Stimulated activated CD4-positive, alpha-beta T cell treated with anti-CD3 and anti-CD28 coated beads, TNF-alpha, amount 100 ng/mL, for 4 hours (primary cell): ENCODE data around the gene PNPLA7.
"Not testable (repeated sequence)": the region's sequence is repeated elsewhere in the genome, so short reads cannot be mapped to it uniquely, and the experiment has no call there.

Experiments used
- DNase-seq, 3 experiments: peaks; one replicate each; pipeline ENCODE4 v3.0.0-alpha.2; 2020; ENCODE audit warnings: low read depth in 3 of 3

Gene PNPLA7

DNA sequence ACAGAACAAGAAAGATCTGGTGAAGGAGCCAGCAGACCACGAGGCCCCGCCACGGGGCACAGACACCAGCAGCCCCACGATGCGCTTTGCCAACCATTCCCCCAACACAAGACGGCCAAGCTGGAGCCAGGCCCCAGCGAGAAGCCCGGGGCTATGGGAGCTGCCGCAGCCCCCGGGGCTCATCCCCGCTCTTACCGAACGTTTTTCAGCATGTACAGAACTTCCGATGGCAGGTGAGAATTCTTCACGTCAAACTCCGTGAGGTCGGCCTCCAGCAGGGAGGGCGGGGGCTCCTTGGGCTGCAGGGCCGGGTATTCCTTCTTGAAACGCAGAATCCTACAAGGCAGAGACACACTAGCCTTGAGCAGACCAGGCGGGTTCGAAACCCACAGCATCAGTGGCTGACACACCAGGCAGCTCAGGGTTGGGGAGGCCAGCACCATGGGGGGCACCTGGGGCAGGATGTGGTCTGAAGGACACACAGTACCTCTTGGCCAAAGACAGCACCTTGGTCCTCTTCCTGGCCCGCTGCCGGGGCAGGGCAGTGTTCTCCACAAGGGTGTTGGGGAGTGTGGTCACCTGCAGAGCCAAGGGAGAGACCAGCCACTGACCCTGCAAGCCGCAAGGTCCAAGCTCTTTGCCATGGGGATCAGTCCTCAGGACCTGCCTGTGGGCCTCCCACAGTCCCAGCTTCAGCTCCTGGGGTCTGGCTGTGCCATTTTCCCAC is 6.8 kb downstream of the PNPLA7 start:
- DNase-seq = no peak

DNA sequence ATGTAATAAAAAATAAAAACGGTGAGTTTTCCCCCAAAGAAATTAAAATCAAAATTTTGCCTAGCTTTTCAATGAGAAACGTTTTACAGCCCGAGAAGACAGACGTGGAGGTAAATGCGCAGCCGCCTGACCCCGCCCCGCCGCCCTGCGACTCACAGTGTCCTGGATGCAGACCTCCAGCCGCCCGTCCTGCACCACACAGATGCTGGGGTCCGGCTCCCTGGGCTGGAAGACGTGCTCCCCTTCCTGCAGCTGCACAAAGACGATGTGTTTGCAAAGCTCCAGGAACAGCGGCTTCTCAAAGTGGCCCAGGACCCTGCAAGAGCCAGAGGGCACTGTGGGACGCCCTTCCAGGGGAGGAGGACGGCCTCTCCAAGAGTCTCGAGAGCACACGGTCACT is 7.7 kb downstream of the PNPLA7 start:
- no peak for DNase-seq

DNA sequence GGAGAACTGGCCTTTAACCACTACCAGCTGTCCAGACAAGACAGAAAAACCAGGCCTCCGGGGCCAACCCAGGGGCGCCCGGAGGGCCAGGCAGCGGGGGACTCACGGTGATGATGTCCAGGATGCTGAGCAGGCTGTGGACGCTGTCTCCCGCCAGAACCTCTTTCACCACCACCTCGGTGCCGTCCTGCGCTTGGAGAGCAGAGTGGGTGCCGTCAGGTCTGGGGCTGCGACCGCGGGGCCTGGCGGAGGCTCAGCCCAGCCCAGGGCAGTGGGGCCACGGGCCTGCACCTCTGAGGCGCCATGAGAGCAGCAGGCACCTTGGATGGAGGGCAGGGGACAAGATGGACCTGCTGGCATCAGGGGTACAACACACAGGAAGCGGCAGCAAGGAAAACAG is 9.7 kb downstream of the PNPLA7 start:
- DNase-seq = no peak

DNA sequence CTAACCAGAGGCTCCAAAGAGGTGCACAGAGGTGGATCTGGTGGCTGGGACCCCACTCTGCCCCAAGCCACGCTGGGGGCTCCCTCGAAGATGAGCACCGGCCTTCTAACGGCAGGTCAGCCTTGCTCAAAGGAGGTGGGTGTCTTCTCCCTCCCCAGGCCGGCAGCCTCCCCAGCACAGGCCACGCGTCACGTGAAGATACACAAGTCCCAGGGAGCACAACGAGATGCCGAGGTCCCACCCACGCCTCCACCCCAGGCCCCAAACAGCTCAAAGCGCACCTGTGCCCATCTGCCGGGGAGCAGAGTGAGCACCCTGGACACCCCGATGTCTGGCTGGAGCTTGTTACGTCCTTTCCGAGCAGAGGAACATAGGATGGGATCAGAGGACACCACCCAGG is 12.1 kb downstream of the PNPLA7 start:
- no peak for DNase-seq

DNA sequence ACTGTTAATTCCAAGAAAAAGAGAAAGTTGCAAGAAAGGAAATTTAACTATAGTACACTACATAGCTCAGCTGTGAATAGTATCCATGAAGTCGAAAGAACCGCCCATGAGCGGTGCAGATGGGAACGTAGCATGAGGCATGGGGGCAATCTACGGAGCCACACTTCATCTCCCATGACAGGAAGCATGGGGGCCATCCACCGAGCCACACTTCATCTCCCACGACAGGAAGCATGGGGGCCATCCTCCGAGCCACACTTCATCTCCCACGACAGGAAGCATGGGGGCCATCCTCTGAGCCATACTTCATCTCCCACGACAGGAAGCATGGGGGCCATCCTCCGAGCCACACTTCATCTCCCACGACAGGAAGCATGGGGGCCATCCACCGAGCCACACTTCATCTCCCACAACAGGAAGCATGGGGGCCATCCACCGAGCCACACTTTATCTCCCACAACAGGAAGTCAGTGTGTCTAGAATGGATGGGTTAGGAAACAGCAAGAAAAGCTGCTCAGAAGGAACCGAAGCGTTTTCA is 13.5 kb downstream of the PNPLA7 start:
- not testable (repeated sequence) for DNase-seq

DNA sequence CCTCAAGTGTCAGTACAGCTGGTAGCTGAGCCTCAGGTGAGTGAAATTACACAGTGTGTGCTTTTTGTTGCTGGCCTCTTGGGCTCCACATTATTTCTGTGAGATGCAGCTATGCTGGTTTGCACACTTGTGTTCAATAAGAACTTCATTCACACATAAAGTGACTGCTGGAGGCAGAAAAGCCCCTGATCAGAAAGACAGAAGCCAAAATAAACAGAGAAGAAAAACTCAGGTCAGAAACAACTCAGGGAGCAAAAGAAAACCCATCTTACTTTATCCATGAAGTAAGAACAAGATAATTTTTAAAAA is 15.1 kb downstream of the PNPLA7 start:
- no peak for DNase-seq

DNA sequence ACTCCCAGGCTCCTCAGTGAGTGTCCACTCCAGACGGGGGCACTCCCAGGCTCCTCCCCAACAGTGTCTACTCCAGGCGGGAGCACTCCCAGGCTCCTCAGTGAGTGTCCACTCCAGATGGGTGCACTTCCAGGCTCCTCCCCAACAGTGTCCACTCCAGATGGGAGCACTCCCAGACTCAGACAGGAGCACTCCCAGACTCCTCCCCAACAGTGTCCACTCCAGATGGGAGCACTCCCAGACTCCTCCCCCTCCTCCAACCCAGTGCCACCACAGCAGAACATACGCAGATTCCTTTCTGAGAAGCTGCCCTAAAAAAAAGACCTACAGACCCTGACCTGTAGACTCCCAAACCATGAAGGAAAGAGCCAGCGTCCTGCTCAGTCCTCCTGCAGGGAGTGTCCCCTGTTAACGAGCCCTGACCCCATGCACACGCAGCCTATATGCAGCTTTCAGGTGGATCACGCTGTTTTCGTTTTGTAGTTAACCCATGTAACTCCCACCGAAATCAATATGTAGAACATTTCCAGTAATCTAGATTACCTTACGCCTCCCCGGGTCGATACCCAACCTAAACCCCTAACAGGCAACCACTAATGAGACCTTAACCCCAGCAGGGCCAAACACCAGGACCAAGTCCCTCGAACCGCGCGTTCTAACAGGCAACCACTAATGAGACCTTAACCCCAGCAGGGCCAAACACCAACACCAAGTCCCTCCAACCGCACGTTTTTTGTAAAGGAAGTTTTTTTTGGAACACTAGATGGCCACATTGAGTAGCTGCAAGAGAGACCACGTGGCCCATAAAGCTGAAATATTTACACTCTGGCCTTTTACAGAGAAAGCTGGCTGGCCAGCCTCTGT is 15.7 kb downstream of the PNPLA7 start:
- DNase-seq = no peak

DNA sequence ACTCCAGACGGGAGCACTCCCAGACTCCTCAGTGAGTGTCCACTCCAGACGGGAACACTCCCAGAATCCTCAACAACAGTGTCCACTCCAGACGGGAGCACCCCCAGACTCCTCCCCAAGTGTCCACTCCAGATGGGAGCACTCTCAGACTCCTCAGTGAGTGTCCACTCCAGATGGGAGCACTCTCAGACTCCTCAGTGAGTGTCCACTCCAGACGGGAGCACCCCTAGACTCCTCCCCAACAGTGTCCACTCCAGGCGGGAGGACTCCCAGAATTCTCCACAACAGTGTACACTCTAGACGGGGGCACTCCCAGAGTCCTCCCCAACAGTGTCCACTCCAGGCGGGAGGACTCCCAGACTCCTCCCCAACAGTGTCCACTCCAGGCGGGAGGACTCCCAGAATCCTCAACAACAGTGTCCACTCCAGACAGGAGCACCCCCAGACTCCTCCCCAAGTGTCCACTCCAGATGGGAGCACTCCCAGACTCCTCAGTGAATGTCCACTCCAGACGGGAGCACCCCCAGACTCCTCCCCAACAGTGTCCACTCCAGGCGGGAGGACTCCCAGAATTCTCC is 17.2 kb downstream of the PNPLA7 start:
- not testable (repeated sequence) for DNase-seq

DNA sequence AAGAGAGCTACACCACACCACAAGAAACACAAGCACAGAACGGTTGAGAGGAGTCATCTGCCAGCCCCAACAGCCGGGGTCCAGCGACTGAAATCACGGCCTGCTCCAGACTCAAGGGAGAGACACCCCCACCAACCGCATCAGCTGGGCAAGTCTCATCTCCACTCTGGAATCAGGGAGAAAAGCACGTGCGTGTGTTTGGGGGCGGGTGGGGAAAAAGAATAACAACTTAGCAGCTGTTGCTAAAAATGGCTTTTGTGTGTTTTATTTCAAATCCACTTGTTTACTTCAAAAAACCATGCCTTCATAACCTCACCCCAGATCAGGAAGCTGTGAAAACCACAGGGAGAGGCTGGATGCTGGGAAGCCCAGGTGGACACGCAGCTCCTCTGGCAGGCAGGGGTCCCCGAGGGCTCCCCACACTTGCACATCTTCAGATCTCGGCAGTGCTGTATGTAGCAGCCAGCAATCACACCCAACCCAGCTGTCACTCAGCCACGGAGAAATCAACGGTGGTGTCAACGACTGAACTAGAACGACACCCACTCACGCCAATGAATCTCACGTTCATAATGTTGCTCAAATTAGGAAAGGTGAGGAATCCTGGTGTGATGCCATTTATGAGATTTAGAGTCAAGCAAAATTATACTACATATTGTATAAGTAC is 19.0 kb downstream of the PNPLA7 start:
- no peak for DNase-seq

DNA sequence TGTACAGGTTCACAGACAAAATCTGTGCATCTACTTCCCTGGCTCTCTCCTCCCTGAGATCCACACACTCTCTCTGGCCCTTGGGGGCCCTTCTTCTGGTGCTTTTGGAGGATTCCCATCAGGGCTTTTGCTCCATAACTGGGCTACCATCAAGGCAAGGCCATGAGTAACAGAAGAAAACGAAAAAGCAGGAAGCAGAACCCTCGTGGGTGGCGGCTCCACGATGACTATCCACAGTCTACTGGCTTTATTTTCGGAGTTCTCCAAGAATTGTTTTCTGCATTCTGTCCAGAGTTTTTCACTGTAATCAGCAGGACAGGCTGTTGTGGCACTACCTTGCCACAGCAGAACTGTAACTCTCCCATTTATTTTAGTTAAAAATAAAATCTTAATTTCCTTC is 19.9 kb downstream of the PNPLA7 start:
- no peak for DNase-seq

DNA sequence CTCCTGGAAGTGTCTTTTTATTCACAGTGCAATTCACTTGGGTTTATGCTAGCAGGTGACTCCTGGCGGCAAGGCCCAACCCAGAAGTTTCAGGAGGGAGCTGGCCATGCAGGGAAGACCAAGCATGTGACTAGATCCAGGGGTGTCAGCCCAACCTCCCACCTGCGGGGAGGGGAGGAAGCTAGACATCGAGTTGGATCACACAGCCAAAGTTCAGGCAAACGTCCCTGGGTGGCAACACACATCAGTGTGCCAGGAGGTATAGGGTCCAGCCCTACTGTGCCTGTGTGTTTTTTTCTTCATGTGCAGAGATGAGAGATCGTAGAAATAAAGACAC is 25.3 kb downstream of the PNPLA7 start:
- no peak for DNase-seq

DNA sequence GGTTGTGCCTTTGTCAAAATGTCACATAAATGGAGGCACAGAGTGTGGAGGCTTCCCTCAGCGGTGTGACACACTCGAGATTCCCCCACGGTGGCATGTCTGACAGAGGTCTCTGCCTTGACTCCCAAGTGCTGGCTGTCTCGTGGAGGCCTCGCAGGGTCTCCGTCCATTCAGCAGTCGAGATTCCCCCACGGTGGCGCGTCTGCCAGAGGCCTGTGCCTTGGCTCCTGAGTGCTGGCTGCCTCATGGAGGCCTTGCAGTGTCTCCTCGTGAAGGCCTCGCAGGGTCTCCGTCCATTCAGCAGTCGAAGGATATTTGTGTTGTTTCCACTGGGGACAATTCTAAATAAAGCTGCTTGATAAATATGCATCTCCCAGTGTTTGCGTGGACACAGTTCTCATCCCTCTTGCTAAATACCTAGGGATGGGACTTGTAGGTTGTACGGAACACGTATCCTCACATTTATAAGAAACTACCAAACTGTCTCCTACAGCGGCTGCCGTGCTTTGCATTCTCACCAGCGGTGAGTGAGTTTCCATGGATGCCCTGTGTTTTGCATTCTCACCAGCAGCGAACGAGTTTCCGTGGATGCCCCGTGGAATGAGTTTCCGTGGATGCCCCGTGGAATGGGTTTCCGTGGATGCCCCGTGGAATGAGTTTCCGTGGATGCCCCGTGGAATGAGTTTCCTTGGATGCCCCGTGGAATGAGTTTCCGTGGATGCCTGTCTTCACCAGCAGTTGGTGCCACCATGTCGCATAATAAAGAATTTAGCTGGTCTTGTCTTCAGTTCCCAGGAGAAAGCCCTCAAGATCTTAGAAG is 25.8 kb downstream of the PNPLA7 start:
- no peak for DNase-seq

DNA sequence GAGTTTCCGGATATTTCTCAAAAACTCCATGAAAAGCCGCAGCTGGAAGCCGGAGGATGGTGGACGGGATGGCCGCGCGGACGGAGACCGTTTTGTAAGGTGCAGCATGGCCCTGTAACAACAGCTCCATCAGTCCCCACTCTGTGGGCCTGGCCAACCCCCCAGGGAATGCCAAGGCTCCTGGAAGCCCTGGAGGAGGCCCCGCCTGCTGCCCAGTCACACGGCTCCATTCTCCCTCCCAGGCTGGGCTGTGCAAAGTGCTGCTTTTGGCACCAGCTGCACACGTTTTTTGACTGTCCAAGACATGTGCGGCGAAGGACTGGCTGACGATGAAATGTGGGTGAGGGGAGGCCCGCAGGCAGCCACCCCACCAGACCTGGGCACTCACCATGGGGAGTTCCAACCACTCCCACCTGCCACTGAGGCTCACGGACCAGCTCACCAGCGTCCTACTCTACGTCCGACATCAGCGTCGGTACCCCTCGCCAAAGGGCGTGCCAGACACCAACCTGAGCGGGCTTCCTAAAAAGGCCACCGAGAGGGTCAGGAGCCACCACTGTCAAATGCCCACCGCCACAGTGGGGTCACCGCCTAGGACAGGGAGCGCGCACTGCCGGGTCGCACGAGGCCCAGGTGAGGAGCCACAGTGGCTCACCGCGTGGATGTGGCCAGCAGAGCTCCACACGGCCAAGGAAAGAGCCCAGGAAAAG is 27.3 kb downstream of the PNPLA7 start:
- no peak for DNase-seq

DNA sequence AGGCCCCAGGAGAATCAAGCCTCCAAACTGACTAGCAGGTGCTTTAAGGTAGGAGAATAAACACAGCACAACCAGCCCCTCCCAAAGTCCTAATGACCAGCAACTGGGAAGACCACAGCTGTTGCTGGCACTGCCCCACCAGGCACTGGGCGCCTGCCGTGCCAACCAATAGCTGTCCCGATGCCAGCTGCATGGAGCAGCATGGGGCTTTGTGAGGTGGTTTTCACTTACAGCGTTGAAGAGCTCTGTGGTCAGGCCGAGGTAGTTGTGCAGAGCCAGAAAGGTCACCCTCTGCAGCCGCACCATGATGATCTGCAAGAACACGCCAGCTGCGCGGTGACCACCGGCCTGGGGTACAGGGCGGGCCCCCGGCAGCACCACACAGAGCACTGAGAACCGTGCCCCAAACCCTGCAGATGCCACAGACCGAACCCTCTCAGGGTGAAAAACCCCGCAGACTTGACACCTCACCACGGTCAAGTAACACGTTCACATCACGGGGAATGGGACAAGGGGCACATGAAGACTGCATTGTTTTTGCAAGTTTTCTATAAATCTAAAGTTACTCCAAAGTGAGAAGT is 28.7 kb downstream of the PNPLA7 start:
- DNase-seq = no peak

DNA sequence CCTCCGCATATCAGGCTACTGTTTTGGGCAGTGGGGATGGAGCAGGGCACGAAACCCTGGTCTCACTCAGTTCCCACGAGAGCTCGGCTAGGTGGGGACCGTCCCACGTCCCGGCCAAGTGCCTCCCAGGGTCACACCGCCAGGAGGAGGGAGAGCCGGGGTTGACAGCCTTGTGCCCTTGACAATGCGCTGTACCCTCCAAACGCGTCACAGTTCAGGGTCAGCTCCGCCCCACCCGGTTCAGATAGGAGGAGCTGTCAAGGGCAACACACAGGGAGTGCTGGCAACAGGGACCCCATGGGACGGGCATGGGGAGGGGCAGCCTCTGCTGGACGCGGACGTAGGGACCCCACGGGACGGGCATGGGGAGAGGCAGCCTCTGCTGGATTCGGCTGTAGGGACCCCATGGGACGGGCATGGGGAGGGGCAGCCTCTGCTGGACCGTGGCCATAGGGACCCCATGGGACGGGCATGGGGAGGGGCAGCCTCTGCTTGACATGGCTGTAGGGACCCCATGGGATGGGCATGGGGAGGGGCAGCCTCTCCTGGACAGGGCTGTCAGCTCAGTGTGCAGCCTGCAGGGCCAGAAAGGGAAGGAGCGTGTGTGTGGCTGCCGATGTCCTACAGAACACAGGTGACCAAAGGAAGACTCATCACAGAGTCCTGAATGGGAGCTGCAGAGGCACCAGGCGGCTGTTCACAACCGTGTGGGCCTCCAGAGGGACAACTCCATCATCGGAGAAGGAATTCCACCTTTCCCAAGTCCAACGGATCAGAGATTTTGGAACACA is 29.4 kb downstream of the PNPLA7 start:
- DNase-seq = no peak

DNA sequence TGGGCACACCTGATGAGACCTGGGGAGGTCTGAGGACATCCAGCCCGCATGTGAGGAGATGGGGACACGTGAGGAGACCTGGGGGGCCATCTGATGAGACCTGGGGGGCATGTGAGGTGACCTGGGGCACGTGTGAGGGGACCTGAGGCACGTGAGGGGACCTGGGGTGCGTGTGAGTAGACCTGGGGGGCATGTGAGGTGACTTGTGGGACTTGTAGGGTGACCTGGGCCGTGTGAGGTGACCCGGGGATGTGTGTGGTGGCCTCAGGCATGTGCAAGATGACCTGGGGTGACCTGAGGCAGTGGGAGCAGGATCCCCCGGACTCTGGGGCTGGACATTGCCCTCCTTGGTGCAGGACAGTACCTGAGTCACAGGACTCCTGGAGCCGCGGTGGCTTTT is 30.6 kb downstream of the PNPLA7 start:
- DNase-seq = no peak

DNA sequence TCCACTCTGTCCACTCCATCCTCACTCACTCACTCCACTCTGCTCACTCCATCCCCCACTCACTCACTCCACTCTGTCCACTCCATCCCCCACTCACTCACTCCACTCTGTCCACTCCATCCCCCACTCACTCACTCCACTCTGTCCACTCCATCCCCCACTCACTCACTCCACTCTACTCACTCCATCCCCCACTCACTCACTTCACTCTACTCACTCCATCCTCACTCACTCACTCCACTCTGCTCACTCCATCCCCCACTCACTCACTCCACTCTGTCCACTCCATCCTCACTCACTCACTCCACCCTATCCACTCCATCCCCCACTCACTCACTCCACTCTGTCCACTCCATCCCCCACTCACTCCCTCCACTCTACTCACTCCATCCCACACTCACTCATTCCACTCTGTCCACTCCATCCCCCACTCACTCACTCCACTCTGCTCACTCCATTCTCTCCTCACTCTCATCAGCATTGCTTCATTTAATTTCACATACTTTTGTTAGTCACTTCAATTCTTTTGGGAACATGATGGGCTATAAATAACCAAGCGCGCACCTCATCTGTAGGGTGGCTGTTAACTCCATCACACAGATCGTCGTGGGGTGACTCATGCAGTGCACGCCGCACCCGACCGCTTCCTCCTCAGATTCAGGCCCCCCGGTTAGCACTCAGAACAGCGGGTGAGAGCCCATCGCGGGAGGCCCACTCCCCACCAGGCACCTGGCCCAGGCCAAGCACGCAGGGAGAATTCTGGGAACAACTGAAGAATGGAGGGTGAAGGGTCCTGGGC is 31.3 kb downstream of the PNPLA7 start:
- DNase-seq = not testable (repeated sequence)

DNA sequence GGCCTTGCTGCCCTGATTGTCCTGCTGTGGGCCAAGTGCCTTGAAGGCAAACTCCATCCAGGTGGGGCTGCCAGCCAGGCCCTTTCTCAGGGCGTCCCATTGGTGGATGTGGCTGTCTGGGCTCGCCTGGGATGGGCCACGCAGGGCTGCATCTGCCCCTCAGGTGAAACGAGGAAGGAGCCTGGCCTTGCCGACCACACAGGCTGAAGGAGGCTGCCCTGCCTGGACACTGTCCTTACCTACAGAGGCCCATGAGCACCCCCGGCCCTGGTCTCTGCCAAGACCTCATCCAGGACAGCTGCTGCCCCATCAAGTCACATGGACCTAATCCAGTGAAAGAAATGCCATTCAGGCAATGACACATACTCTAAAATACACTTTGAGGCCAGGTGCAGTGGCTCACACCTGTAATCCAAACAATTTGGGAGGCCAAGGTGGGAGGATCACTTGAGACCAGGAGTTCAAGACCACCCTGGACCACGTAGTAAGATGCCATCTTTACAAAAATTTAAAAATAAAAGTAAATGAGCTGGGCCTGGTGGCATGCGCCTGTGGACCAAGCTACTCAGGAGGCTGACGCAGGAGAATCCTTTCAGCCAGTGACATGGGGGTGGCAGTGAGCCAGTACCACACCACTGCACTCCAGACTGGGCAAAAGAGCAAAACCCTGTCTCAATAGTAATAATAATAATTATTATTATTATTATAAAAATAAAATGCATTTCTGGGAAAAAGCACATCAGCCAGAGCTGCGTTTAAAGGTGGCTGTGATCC is 33.9 kb downstream of the PNPLA7 start:
- no peak for DNase-seq
